Islet of Langerhans (tissue), 1 donor: ENCODE results near the gene FRRS1.

Source experiments
- FAIRE-seq: peaks from one replicate; lab custom pipeline; 2011; peaks lifted over from hg19 to GRCh38; lab: Jason Lieb, UNC

Gene FRRS1

GRCh38 chr1:99675994-99676393 lies 90.4 kb downstream of the FRRS1 start:
- no peak for FAIRE-seq

GRCh38 chr1:99675292-99675691 lies 91.1 kb downstream of the FRRS1 start:
- FAIRE-seq: no peak

DNA sequence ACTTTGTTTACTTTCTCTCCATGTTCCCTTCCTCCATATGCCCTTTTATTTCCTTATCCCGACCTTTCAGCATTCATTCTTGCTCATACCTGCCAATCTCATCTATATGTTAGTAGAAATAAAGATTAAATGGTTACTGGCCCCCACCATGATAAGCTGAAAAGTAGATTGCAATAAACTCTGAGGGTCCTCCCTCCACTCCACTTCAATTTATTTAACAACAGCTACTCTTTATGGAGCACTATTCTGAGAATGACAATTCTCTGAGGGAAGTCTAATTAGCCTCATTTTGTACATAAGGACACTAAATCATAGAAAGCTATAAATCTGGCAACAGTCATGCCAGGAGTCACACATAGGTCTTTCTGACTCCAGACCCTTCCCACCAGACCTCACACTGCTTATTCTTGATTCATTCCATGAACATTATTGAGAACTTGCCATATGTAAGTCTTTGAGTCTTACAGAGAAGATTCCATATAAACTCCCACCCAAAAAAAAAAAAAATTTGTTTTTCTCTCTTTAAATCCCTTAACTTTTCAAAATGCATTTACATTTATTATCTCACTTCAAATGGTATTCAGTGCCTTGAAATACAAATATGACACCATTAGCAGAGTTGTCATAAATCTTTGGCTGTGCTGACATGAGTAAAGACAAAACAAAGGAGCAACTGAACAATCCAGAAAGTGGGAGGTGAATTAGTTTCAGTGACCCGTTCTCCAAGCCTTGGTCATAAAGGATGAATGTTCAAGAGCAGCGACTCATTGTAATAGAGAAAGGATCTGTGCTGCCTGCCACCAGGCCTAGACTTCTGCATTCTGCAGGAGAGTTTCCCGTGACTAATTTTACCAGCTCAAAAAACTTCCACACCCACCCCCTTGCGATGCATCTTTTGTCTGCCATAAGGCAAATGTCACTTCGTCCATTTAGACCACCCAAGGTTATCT lies 92.0 kb downstream of the FRRS1 start:
- FAIRE-seq: no peak

DNA sequence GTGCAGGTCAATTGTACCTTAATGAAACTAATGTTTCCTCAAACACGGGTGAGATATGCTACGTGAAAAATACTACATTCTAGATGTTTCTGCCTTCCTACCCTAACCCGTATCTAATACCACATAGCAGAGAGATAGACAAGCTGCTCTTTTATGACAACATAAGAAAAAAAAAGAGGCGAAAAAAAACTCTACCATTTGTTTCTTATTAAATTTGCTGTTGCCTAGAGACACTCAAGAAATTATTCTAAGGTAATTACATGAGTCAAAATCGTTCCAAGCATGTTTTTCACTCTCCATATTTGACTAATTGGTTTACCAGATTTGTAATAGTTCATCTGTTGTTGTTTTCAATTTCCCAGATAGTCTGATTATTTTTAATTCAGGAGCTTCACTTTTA lies 93.1 kb downstream of the FRRS1 start:
- no peak for FAIRE-seq

GRCh38 chr1:99672530-99673213 lies 93.8 kb downstream of the FRRS1 start:
- no peak for FAIRE-seq

DNA sequence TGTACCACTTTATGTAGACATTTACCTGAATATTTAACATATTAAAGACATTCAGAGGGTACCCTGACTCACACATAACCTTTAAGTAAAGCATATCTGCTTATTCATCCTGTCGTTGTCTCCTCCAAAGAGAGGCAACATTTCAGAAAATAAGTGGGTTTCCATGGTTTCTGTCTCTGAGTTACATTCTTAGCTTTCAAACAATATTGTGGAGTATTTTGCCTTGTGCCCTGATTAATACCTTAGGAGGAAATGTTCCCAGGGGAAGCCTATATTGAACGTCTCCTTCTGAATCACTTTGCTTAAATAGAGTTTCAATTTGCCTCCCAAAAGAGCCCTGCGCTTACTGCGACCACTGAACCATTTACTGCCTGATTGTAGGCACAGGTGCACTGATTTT lies 94.4 kb downstream of the FRRS1 start:
- FAIRE-seq: no peak

DNA sequence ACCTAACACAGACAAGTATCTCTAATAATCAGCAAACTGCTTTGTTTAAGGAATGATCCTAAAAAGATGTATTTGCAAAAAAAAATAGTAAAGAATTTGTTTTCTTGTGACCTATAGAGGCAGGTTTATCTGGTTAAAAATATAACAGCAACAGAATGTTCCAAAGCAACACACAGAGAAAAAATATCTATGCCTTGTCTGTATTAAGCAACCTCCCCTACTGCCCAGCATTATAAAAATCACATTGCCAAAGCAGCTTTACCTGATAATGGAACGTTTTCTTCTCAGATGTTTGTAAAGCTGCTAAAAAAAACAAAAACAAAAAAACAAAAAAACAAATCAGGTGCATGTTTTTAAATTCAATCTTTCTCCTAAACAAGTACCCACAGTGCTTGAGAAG lies 95.9 kb downstream of the FRRS1 start:
- FAIRE-seq: no peak

- no peak for FAIRE-seq
Observed at GRCh38 chr1:99669821-99670220, 96.6 kb downstream of the FRRS1 start.

DNA sequence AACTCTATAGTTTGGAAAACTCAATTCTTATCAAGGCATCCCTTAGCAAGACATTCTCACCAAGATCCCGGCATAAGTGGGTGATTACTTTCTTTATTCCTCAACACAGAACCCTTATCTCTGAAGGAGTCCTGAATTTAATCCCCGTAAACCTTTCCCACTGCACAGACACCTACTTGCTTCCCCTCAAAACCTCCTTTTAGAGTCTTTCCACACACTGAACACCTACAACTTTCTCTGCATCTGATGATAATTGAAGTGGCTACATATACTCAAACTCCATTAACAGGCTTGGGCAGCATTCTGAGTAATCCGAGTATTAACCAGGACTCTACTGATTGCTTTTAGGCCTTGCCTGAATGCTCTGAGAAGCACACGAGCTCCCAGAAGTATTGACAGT lies 97.1 kb downstream of the FRRS1 start:
- FAIRE-seq: no peak

DNA sequence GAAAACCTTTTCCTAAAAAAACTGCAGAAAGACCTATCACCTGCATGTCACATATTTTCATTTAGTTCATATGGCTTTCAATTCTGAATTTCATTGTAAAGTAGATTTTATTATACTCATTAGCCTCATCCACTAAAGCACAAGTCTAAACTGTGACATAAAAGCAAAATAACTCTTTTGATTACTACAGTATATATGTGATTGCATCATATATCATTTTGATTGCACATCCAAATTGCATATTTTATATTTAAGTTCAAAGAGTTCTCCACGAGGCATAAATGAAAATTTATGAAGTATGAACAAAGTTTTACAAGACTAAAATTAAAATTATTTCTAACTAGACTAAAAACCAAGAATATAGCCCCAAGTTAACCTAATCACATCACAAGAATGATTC lies 101.2 kb downstream of the FRRS1 start:
- no peak for FAIRE-seq

- FAIRE-seq: no peak
Observed at GRCh38 chr1:99663501-99663900, 102.9 kb downstream of the FRRS1 start.

DNA sequence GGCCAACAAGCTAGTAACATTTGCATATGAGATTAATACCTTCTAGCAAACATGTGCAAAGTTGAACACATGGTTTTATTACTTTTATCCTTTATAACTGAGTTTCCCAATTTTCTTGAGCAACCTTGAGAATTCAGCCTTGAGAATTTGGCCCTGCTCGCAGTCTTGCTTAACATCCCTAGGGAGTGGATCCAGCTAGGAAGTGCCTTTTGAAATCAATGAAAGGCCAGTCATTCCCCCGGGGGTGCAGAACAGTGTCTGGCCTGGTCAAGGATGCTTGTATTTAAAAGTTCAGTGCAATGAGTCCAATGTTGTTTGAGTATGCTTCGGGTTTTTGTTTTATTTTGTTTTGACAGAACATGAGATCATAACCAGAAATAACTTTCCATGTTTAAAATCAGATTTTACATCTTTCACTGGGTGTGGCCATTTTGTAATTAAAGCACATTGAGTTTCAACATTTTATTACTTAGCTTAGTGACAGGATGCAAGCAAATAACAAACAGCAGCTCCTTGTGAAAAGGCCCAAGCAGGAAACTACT lies 103.8 kb downstream of the FRRS1 start:
- no peak for FAIRE-seq

GRCh38 chr1:99661780-99662179 lies 104.7 kb downstream of the FRRS1 start:
- no peak for FAIRE-seq

DNA sequence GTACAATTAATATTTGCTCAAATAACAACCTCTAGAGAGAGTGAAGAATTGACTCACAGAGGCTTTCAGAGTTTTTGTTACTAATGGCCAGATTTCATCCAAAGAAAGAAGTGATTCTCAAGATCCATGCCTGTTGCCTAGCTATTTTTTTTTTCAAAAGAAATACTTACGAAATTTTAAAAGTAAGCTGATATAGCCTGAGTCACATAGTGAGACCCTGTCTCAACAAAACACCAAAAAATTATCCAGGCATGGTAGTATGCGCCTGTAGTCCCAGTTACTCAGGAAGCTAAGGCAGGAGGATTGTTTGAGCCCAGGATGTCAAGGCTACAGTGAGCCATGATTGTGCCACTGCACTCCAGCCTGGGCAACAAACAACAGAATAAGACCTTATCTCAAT lies 105.9 kb downstream of the FRRS1 start:
- FAIRE-seq: no peak

DNA sequence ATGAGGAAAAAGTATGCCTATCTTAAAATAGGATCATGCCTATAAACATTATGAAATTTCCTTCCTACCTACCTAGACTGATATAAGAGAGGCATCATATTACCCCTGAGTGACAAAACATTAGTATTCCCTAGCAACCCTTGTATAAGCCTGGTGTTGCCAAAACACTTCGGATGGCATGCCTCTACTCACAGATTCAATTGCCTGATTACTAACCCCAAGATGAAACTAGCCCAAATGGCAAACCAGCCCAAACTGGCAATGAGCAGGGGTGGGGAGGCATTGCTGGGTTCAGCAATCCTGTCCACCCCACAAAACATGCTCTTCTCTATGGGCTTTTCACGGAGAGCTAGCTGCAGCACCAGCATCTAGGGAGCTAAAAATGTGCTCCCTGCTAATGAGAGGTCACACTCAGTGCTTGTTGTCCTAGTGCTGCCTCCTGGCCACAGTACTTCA lies 106.7 kb downstream of the FRRS1 start:
- no peak for FAIRE-seq
